Stimulated activated CD8-positive, alpha-beta memory T cell treated with anti-CD3 and anti-CD28 coated beads, Interleukin-15, amount 100 ng/mL, for 4 hours (primary cell): ENCODE data around the gene BCL11B.

ENCODE experiments used
- DNase-seq, 2 donors: peaks; one replicate each; pipeline ENCODE4 v3.0.0-alpha.2; 2020; ENCODE audit warnings: low read depth in 2 of 2

BCL11B gene

GRCh38 chr14:99159341-99160340 is 112.4 kb downstream of the BCL11B start:
- no peak for DNase-seq

DNA sequence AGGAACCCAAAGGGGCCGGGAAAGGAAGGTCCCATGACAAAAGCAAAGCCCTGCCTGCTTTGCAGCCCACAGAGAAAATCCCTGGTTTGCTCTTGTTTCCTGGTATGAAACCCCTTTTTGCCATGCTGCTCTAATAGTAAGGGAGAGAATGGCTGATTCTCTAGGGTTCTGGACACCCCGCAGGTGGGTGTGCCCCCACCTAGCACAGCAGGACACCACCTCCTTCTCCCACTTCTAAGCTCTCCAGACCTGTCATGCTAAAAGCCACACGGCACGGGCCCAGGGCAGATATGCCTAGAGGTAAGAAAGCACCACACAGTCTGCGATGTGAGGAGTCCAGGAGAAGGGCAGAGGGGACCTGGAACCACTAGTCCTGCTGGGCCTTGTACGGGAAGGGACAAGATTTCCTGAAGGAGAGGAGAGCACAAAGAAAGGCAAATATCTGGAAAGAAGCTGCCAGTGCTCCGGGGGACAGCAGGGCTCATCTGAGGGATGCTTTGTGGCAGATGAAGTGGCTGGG is 113.3 kb downstream of the BCL11B start:
- DNase-seq, result no peak

DNA sequence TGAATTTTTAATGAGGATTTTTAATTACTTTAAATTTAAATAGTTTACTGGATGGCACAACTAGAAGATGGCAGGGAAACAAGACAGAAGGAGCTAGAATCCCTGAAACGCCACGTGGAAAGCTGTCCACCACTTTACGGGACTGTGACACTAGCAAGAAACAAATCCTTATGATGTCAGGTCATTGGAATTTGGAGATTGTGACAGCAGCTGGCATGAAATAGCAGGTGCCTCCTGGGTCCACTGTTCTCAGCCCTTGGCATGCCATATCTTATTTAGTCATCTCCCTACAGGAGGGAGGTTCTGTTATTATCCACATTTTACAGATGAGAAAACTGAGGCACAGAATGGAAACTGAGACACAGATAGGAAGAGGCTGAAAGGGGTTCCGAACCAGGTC is 113.8 kb downstream of the BCL11B start:
- DNase-seq, result no peak

DNA sequence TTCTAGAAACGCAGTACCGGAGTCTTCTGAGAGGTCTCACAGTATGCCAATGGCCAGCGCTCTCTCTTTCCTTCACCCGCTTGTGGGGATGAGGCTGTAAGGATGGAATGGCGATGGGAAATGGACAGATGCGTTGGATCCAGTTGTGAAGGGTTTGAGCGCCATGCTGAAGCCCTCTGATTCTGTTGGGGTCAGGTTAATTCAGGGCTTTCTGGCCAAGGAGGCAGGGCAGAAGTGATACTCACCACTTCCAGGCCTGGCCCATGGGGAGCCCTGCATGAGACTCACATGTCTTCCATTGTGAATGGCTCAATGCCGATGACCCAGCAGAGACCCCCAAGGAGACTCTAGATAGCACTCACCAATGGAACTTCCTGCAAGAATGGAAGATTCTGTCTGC is 114.3 kb downstream of the BCL11B start:
- no peak for DNase-seq

DNA sequence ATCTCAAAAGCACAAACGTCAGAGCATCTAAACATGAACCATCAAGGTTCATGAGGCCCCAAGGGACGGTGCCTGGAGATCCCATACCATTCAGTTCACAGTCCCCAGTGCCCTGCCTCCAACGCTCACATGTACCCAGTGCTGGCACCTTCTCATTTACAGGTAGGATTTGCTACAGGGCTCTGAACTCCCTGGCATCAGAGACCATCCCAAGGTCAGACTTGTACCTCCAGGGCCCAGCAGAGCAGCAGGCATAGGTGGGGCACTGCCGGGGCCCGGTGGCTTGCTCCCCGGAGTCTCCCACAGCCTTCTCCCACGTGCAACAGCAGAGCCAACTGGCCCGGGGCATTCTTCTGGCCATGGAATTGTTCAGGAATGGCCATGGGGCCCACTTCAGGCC is 114.8 kb downstream of the BCL11B start:
- no peak for DNase-seq

- no peak for DNase-seq
These were observed 115.2 kb downstream of the BCL11B start for GRCh38 chr14:99156814-99157213.

- DNase-seq, result no peak
These were observed 115.9 kb downstream of the BCL11B start for GRCh38 chr14:99156090-99156425.

GRCh38 chr14:99155173-99156089 is 116.6 kb downstream of the BCL11B start:
- no peak for DNase-seq

GRCh38 chr14:99150236-99150635 is 121.8 kb downstream of the BCL11B start:
- no peak for DNase-seq

DNA sequence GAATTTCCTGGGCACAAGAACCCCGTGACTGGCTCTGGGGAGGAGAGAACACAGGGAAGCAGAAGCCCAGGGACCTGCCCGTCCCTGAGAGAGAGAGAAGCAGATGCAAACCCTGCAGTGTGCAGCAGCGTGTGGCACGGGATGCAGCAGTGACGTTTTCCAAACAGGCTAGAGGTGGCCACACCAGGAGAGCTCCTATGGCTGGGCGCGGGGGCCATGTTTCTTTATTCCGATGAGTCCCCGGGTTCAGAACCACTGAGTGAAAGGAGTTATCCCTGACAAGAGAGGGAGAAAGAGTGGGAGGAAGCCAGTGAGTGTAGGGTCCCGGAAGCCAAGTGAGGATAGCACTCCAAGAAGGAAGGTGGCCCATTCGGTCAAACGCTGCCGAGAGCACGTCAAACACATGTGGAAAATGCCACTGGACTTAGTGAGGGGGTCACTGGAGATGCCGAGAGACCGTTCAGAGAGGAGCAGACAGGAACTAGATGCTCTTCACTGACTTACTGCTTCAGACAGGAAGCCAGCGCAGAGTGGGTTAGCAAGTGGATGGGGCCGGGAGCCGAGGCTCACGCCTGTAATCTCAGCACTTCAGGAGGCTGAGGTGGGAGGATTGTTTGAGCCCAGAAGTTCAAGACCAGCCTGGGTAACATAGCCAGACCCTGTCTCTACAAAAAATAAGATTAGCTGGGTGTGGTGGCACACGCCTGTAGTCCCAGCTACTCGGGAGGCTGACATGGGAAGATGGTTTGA is 123.0 kb downstream of the BCL11B start:
- DNase-seq, result no peak

- DNase-seq, result no peak
These were observed 123.9 kb downstream of the BCL11B start for GRCh38 chr14:99148131-99148530.

DNA sequence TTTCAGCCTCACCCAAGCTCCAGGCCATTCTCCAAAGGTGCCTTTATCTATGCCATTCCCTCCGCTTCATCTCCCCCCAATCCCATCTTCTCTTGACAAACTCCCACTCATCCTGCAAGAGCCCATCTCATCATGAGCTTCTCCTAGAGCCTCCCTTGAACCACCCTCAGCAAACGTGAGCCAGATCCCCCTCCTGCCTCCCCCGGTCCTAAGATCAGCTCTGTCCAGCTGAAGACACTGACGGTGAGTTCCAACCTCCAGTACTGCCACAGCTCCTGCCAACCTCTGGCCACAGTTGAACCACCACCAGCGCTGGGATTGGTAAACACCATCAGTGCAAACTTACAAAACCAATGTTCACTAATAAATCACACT is 124.6 kb downstream of the BCL11B start:
- DNase-seq, result no peak

DNA sequence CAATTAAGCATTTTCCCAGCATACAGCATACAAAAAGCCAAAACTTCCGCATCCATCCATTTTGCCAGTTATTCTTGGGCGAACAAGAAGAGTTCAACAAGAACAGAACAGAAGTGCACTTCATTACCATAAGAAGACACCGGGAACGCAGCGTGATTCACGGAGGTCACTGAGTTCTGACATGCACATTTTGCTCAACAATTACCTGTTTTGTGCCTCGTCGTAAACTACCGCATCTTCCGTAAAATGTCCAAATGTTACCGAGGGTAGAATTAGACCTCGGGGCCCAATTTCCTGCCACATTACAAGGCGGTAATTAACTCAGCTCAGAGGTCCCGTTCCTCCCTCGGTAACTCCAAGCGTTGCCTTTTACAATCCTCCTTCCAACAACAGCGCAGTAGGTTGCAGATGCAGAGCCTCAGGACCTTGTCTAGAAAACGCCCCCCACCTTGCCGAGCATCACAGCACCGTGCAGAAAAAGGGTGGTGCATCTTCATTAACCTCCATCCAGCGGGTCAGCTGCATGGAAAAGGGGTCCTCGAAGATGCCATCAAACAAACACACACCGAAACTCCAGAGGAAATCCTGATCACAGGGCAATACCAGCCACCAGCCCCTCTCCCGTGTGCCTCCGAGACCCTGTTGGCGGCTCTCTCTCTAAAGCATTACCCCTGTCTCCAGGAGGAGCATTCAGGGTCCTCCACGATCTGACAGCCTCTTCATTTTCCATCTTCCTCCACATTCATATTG is 125.2 kb downstream of the BCL11B start:
- DNase-seq, result no peak

DNA sequence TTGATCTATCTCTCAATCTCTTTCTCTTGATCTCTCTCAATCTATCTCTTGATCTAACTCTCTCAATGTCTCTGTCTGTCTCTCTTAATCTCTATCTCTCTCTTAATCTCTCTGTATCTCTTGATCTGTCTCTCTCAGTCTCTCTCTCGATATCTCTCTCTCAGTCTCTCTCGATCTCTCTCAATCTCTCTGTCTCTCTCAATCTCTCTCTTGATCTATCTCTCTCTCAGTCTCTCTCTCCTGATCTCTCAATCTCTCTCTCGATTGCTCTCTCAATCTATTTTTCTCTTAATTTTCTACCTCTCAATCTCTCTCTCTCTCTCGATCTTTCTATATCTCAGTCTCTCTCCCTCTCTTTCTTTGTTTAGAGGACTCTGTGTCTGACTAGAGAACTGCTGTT is 126.7 kb downstream of the BCL11B start:
- no peak for DNase-seq

GRCh38 chr14:99143793-99144192 is 128.2 kb downstream of the BCL11B start:
- no peak for DNase-seq

DNA sequence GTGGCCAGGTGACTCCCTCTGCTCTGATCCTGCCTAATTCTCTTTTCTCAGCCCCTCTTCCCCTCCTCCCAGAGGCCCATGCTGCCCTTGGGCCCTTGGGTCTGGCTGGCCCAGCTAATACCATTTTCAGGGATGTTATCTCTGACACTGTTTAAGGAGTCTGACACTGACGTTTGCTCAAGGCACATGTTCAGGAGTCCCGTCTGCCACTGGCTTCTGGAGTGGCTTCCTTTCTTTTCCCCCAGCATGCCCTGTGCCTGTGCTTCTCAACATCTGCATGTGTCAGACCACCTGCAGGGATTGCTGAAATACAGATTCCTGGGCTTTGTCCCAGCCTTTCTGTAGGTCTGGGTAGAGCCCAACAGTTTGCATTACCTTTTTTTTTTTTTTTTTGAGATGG is 128.9 kb downstream of the BCL11B start:
- DNase-seq, result no peak

- DNase-seq, result no peak
These were observed 130.8 kb downstream of the BCL11B start for GRCh38 chr14:99141236-99141635.

GRCh38 chr14:99138999-99139865 is 132.8 kb downstream of the BCL11B start:
- no peak for DNase-seq

GRCh38 chr14:99137913-99138571 is 134.0 kb downstream of the BCL11B start:
- no peak for DNase-seq
